SK-N-SH (cell line): Measurements from ENCODE around the gene MRPS17. TPM values are rescaled to one million over a fixed set of nuclear protein-coding genes. Genes with fewer than 3 reads are reported as not detected.
A peak's percentile ranks its signal among the peaks of the same experiment; 100 is the strongest.

Experiments used
- CTCF ChIA-PET: fragments of 300-600, 350-600 bp; formaldehyde crosslinking; extraction: SDS; loops from one replicate; lab custom pipeline; 2021; lab: Yijun Ruan, JAX
- POLR2A ChIA-PET: fragments of 350-600 bp; sonication (Branson Sonifier 250); formaldehyde crosslinking; extraction: SDS; loops from one replicate; lab custom pipeline; 2020; ENCODE audit warnings: antibody characterized with exemption, inconsistent platforms; lab: Yijun Ruan, JAX
- DNase-seq: peaks from one replicate; pipeline ENCODE4 v3.0.0; 2012
- H2AFZ ChIP-seq: fragments of 200-600 bp; sonication (generic); 2 replicates; pipeline ENCODE4 v1.8.1; 2016; ENCODE audit warnings: antibody characterized with exemption, mild to moderate bottlenecking, low read depth
- H3F3A ChIP-seq: fragments of 200-600 bp; sonication (generic); replicated peaks from 2 replicates; pipeline ENCODE3; 2016; ENCODE audit warnings: antibody characterized with exemption, mild to moderate bottlenecking; ENCODE audit not compliant: insufficient read depth
- H3K27ac ChIP-seq, 2 experiments: fragments of 200-500 bp in 1 of 2; fragments of 200-600 bp in 1 of 2; sonication (Bioruptor generic) in 1 of 2; sonication (generic), shearing (Covaris generic) in 1 of 2; 2 replicates each; pipeline versions ENCODE4 v1.5.1 to v1.6.1; 2014 to 2016; ENCODE audit warnings: low read depth in 2 of 2, inconsistent platforms in 1 of 2, low read length in 1 of 2, mild to moderate bottlenecking in 1 of 2, mixed read lengths in 1 of 2
- H3K27me3 ChIP-seq: fragments of 200-600 bp; sonication (generic), shearing (Covaris generic); 2 replicates; pipeline ENCODE4 v1.6.1; 2016; ENCODE audit warnings: mixed run types; ENCODE audit not compliant: insufficient read depth
- H3K36me3 ChIP-seq, 2 experiments: fragments of 200-500 bp in 1 of 2; fragments of 200-600 bp in 1 of 2; sonication (Bioruptor generic) in 1 of 2; sonication (generic) in 1 of 2; replicated peaks in 1 of 2; 2 replicates each; pipeline versions ENCODE3 to v1.5.1; 2014 to 2016; ENCODE audit warnings: low read length in 1 of 2, mild to moderate bottlenecking in 1 of 2; ENCODE audit not compliant: insufficient read depth in 2 of 2, control insufficient read depth in 1 of 2
- H3K4me1 ChIP-seq, 2 experiments: fragments of 200-500 bp in 1 of 2; fragments of 200-600 bp in 1 of 2; sonication (Bioruptor generic) in 1 of 2; sonication (generic), shearing (Covaris generic) in 1 of 2; 2 replicates each; pipeline versions ENCODE4 v1.5.1 to v1.6.1; 2014 to 2016; ENCODE audit warnings: low read depth in 1 of 2, low read length in 1 of 2, mixed run types in 1 of 2; ENCODE audit not compliant: insufficient read depth in 2 of 2, control insufficient read depth in 1 of 2
- H3K4me2 ChIP-seq: fragments of 200-600 bp; sonication (generic), shearing (Covaris generic); 2 replicates; pipeline ENCODE4 v1.6.1; 2017; ENCODE audit warnings: mixed run types
- H3K4me3 ChIP-seq, 2 experiments: fragments of 200-500 bp in 1 of 2; fragments of 200-600 bp in 1 of 2; sonication (Bioruptor generic) in 1 of 2; sonication (generic), shearing (Covaris generic) in 1 of 2; 2 replicates each; pipeline versions ENCODE4 v1.5.1 to v1.8.1; 2014 to 2016; ENCODE audit warnings: low read depth in 2 of 2, inconsistent platforms in 1 of 2, low read length in 1 of 2, mild to moderate bottlenecking in 1 of 2, mixed read lengths in 1 of 2, moderate library complexity in 1 of 2
- H3K79me2 ChIP-seq: fragments of 200-600 bp; sonication (generic); 2 replicates; pipeline ENCODE4 v1.8.1; 2017; ENCODE audit warnings: mild to moderate bottlenecking; ENCODE audit not compliant: insufficient read depth
- H3K9ac ChIP-seq: fragments of 200-600 bp; sonication (generic); 2 replicates; pipeline ENCODE4 v1.6.1; 2017; ENCODE audit warnings: mixed run types
- H3K9me2 ChIP-seq: fragments of 200-600 bp; sonication (generic); 2 replicates; pipeline ENCODE4 v1.6.1; 2017; ENCODE audit warnings: mixed run types
- H3K9me3 ChIP-seq: fragments of 200-600 bp; sonication (generic); 2 replicates; pipeline ENCODE4 v1.6.1; 2017; ENCODE audit warnings: mixed run types, mild to moderate bottlenecking, moderate library complexity
- H4K20me1 ChIP-seq: fragments of 200-600 bp; sonication (generic); 2 replicates; pipeline ENCODE4 v1.6.1; 2017; ENCODE audit warnings: mild to moderate bottlenecking, mixed run types; ENCODE audit not compliant: insufficient read depth
- CTCF ChIP-seq: fragments of 200-600 bp; sonication (generic); IDR thresholded peaks from 2 replicates; pipeline ENCODE4 v1.6.1; 2017; ENCODE audit warnings: antibody characterized with exemption, mild to moderate bottlenecking, moderate library complexity
- FOSL2 ChIP-seq: IDR thresholded peaks from 2 replicates; pipeline ENCODE4 v1.4.0; 2012; ENCODE audit warnings: low read depth, mild to moderate bottlenecking, moderate library complexity, borderline replicate concordance
- FOXJ3 ChIP-seq: sonication (generic); formaldehyde crosslinking; IDR thresholded peaks from 2 replicates; pipeline ENCODE4 v1.5.1; 2020; ENCODE audit warnings: mild to moderate bottlenecking, missing genetic modification reagents
- FOXM1 ChIP-seq: IDR thresholded peaks from 2 replicates; pipeline ENCODE4 v1.4.0; 2012; ENCODE audit warnings: low read depth, mild to moderate bottlenecking
- MXI1 ChIP-seq: IDR thresholded peaks from 2 replicates; pipeline ENCODE4 v1.6.1; 2012; ENCODE audit warnings: mild to moderate bottlenecking, low read depth, low read length, improper control_type of control experiment
- NRF1 ChIP-seq: IDR thresholded peaks from 2 replicates; pipeline ENCODE4 v1.6.1; 2012; ENCODE audit warnings: low read depth, mild to moderate bottlenecking, low read length
- RFX5 ChIP-seq: IDR thresholded peaks from 2 replicates; pipeline ENCODE4 v1.6.1; 2012; ENCODE audit warnings: mild to moderate bottlenecking, improper control_type of control experiment, low read length
- RXRA ChIP-seq: IDR thresholded peaks from 2 replicates; pipeline ENCODE4 v1.4.0; 2012; ENCODE audit warnings: low read depth, mild to moderate bottlenecking, borderline replicate concordance
- SMC3 ChIP-seq: IDR thresholded peaks from 2 replicates; pipeline ENCODE4 v1.6.1; 2012; ENCODE audit warnings: low read depth, low read length, improper control_type of control experiment
- YY1 ChIP-seq: IDR thresholded peaks from 2 replicates; pipeline ENCODE4 v1.4.0; 2012; ENCODE audit warnings: low read depth, mild to moderate bottlenecking
- WGBS: methylation state at CpG from one replicate; pipeline ENCODE4 v1.1.6; 2017; ENCODE audit warnings: low lambda C conversion rate; 5-methylcytosine and 5-hydroxymethylcytosine counted together
- polyA plus RNA-seq, 3 experiments: library from polyadenylated mRNA; depleted of rRNA; stranded (reverse); fragments of >200 nt; gene quantifications; 2 replicates each; pipeline ENCODE4 v1.2.3, GENCODE V29; 2012
- TF ChIP-seq, protein P1 (sequence below): IDR thresholded peaks from 2 replicates; pipeline ENCODE4; 2012
- TF ChIP-seq, protein P2 (sequence below): IDR thresholded peaks from 2 replicates; pipeline ENCODE4 v1.4.0; 2012; ENCODE audit warnings: low read depth, borderline replicate concordance
- TF ChIP-seq, protein P3 (sequence below): IDR thresholded peaks from 2 replicates; pipeline ENCODE4 v1.6.1; 2012; ENCODE audit warnings: mild to moderate bottlenecking, low read depth, low read length, moderate library complexity

The MRPS17 gene
- polyA plus RNA-seq, 1 of the 3 experiments (the other 2 are of a cell fraction) = 17.4 TPM

- TF ChIP-seq, protein P1, sequence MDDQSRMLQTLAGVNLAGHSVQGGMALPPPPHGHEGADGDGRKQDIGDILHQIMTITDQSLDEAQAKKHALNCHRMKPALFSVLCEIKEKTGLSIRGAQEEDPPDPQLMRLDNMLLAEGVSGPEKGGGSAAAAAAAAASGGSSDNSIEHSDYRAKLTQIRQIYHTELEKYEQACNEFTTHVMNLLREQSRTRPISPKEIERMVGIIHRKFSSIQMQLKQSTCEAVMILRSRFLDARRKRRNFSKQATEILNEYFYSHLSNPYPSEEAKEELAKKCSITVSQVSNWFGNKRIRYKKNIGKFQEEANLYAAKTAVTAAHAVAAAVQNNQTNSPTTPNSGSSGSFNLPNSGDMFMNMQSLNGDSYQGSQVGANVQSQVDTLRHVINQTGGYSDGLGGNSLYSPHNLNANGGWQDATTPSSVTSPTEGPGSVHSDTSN = no peak
- TF ChIP-seq FOXM1 (no peak), SMC3 (no peak), FOXJ3 (CRISPR knock-in tag) (no peak), RXRA (no peak), RFX5 (no peak), YY1 (no peak), CTCF (no peak; the same call in 1 of the 2 replicates), NRF1 (0 out of 2 replicates have a peak, but pooled peaks have one; percentile 14)
Observed at GRCh38 chr7:55951637-55952351, at the start of gene MRPS17 (continued).

GRCh38 chr7:55903985-55904759, 47.5 kb upstream of the MRPS17 start:
- Histone ChIP-seq H3K27me3 (no peaks in the 10 kb centered on the region), H4K20me1 (no peaks in the 10 kb centered on the region), H3F3A (no peaks in the 10 kb centered on the region), H3K9me3 (no peaks in the 10 kb centered on the region), H3K9ac (no peak overlapping the region), H3K27ac (no peak overlapping the region), H3K79me2 (no peaks in the 10 kb centered on the region), H2AFZ (no peak overlapping the region), H3K36me3 (peaks cover 0 to 2% of the 10 kb centered on the region in 2 experiments), H3K4me1 (no peaks in the 10 kb centered on the region), H3K9me2 (no peaks in the 10 kb centered on the region), H3K4me3 (no peak overlapping the region), H3K4me2 (no peak overlapping the region)
- POLR2A ChIA-PET = interaction anchor here (0.5 kb wide), 1 partner anchor 237 kb away, joined by 3 read pairs; no protein-coding TSS in a partner anchor
- CTCF ChIA-PET = no interaction called here
- TF ChIP-seq MXI1 (no peak), FOXJ3 (CRISPR knock-in tag) (no peak), YY1 (no peak), FOSL2 (no peak), FOXM1 (no peak), RXRA (no peak)
- TF ChIP-seq, protein P2, sequence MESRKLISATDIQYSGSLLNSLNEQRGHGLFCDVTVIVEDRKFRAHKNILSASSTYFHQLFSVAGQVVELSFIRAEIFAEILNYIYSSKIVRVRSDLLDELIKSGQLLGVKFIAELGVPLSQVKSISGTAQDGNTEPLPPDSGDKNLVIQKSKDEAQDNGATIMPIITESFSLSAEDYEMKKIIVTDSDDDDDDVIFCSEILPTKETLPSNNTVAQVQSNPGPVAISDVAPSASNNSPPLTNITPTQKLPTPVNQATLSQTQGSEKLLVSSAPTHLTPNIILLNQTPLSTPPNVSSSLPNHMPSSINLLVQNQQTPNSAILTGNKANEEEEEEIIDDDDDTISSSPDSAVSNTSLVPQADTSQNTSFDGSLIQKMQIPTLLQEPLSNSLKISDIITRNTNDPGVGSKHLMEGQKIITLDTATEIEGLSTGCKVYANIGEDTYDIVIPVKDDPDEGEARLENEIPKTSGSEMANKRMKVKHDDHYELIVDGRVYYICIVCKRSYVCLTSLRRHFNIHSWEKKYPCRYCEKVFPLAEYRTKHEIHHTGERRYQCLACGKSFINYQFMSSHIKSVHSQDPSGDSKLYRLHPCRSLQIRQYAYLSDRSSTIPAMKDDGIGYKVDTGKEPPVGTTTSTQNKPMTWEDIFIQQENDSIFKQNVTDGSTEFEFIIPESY = no peak
- TF ChIP-seq, protein P3, sequence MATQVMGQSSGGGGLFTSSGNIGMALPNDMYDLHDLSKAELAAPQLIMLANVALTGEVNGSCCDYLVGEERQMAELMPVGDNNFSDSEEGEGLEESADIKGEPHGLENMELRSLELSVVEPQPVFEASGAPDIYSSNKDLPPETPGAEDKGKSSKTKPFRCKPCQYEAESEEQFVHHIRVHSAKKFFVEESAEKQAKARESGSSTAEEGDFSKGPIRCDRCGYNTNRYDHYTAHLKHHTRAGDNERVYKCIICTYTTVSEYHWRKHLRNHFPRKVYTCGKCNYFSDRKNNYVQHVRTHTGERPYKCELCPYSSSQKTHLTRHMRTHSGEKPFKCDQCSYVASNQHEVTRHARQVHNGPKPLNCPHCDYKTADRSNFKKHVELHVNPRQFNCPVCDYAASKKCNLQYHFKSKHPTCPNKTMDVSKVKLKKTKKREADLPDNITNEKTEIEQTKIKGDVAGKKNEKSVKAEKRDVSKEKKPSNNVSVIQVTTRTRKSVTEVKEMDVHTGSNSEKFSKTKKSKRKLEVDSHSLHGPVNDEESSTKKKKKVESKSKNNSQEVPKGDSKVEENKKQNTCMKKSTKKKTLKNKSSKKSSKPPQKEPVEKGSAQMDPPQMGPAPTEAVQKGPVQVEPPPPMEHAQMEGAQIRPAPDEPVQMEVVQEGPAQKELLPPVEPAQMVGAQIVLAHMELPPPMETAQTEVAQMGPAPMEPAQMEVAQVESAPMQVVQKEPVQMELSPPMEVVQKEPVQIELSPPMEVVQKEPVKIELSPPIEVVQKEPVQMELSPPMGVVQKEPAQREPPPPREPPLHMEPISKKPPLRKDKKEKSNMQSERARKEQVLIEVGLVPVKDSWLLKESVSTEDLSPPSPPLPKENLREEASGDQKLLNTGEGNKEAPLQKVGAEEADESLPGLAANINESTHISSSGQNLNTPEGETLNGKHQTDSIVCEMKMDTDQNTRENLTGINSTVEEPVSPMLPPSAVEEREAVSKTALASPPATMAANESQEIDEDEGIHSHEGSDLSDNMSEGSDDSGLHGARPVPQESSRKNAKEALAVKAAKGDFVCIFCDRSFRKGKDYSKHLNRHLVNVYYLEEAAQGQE = no peak
- 88% methylated on average over 8 of the region's 8 CpGs for WGBS
- no peak for DNase-seq
